Glomerular visceral epithelial cell (primary cell): ENCODE results near the gene VAPB.
"Not testable (repeated sequence)": the region's sequence is repeated elsewhere in the genome, so short reads cannot be mapped to it uniquely, and the experiment has no call there.

Experiments
- DNase-seq: peaks from one replicate; pipeline ENCODE4 v3.0.0-alpha.2; 2016; ENCODE audit errors: extremely low spot score

The VAPB gene

DNA sequence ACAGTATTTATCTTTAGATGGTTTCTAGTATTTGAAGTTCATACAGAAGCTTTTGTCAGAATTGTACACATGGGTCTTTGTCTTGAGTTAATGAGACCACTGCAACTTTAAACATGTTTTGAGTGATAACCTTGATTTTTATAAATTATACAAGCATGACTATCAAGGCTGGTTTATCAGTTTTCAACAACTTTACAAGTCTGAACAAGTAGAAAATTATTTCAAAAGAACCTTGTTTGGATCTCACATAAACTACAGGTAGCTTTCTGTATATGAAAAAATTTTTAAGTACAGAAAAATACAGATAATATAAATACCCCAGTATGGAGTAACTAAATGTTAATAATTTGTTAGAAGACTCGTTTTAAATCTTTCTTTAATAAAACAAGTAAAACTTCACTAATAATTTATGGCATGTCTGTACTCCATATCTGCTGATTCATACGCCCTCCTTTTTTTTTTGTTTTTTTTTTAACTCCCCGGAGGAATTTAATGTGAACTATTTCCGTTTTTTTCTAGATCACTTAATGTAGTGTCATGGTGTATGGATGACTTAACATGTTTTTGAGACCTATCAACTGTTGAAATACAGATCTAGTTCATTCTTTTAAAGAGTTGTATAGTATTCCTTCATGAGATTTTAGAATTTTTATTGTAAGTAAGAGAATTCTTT is 18.3 kb downstream of the VAPB start:
- DNase-seq = peak; percentile 35

DNA sequence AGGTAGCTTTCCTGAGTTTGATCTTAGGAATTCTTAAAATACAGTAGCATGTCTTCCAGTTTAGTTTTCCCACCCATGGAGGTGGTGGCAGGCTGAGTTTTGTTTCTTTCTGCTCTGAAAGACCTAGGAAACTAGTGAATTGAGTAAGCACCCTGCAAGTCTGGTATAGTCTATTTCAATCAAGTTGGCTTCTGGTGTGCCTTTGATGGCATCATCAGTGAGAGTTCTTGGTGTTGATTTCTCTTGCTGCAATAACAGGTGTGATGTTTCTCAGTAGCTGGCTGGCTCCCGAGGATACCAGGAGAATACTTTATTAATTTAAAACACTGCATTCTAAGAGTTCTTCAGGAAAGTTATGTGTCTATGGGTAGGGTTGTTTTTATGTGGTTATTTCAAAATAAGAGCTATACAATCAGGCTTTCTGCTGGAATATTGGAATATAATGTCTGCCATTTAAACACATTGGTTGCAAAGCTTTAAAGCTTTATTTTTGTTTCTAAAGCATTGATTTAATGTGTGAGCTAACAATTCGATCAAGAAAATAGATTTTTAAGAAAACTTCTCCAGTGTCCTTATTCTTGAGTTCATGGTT is 19.0 kb downstream of the VAPB start:
- DNase-seq = no peak

DNA sequence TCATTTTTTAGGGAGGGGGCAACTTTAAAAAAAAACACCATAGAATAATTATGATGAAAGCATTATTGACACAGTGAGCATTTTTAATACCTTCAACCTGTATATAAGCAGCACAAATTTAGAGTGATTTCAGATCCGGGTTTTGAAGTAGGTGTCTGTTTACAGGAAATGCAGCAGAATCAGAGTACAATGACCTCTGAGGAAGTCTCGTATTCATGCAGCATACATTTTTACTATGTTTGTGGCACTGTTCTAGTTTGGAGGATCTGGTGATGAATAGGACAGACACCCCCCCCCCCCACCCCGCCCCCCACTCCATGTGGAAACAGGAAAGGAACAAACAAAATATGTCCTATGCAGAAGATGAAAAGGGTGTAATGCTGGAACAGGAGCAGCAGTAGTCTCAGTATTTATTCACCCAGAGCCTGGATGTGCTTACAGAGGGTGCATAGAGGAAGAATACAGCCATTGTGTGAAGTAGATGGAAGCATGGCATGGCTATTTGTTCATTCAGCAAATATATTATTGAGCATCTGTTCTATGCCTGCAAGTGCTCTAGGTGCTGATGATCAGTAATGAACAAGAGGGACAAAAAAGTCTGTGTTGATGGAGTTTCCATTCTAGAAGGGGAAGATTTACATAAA is 19.7 kb downstream of the VAPB start:
- no peak for DNase-seq

DNA sequence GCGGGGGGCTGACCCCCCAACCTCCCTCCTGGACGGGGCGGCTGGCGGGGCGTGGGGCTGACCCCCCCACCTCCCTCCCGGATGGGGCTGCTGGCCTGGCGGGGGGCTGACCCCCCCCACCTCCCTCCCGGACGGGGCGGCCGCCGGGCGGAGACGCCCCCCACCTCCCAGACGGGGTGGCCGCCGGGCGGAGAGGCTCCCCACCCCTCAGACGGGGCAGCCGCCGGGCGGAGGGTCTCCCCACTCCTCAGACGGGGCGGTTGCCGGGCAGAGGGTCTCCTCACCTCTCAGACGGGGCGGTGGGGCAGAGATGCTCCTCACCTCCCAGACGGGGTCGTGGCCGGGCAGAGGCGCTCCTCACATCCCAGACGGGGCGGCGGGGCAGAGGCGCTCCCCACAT is 25.2 kb downstream of the VAPB start:
- DNase-seq = not testable (repeated sequence)

DNA sequence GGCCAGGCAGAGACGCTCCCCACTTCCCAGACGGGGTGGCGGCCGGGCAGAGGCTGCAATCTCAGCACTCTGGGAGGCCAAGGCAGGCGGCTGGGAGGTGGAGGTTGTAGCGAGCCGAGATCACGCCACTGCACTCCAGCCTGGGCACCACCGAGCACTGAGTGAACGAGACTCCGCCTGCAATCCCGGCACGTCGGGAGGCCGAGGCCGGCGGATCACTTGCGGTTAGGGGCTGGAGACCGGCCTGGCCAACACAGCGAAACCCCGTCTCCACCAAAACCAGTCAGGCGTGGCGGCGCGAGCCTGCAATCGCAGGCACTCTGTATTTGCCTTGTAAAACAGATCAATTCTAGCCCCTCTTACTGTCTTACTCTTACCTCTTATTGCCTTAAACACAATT is 25.8 kb downstream of the VAPB start:
- DNase-seq = not testable (repeated sequence)

DNA sequence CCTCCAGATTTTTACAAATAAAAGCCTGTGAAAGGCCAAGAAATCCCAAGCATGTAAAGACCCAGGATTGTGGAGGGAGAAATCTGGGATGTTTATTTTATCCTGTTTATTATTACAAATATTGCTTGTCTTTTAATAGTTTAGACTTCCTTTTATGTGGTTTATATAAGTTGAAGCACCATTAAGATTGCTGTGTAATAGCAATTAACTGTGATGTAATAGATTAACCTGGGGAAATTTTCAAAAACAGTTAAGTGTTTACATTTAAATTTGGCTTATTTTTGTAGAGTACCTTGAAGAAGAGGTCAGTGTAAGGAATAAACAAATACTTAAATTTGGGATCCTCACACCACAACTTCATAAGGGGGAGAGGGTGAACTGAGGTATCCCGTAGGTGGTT is 27.0 kb downstream of the VAPB start:
- no peak for DNase-seq

DNA sequence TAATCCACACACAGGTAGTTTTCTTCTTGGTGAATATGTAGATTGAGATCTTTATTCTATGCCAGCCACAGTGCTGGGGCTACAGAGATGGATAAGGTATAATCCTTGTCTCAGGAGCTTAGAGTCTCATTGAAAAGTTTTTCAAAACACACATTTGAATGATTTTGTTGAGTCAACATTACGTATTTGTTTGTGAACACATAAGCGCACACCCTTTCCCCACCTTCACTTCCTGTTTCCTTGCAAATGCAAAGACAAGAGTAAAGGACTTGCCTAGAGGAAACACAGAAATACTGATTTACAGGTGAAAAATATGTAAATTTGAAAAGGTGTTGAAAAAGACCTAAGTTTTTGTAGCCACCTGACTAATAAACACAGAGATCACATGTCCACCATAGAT is 27.8 kb downstream of the VAPB start:
- DNase-seq = no peak

DNA sequence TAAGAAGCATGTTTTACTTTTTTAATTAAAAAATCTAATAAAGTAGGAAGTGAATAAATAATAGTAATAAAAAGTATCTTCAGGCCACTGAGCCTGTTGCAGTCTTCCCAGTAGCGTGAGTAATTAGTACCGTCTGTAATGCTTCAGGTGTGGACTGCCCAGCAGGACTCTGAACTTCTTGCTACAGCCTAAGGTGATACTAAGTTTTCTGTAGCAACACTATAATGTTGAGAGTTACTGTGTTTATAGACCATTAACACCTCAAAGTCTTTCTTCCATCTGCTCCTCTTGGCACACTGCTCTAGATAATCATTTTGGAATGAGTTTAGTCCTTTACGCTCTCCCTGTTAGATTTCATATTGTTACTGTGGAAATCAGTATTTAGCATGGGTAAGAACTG is 28.4 kb downstream of the VAPB start:
- no peak for DNase-seq

DNA sequence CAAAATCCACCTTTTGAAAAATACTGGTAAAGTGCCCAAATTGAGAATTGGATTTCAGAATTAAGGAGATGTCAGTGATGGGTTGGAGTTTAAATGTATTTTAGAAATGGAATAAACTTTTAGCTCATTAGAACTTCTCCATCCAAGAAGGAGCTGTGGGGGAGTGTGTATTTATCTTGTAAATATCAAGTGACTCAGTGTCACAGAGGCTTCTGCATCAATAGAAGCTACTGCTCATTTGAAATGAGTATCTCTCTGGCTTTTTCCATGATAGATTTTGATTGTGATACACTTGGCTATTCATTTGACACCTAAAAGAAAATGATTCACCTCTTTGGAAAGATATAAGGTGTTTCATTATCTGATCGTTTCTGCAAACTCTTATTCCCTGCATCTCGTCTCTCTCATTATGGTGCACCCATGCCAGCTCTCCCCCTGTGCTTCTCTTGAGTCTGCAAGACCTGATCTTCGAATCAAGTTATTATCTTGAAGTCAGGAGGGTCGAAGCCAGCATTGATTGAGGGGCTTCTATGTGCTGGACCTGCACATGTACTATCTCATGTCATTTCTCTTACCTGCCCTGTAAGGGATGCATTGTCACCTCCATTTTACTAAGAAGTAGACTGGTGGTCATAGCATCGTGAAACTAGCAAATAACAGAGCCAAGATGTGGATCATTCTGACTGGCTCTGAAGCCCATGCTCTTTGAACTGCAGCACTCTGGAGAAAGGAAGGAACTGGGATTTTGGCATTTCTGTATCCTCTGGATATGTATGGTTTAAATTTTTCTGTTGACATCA is 30.1 kb downstream of the VAPB start:
- DNase-seq = no peak

DNA sequence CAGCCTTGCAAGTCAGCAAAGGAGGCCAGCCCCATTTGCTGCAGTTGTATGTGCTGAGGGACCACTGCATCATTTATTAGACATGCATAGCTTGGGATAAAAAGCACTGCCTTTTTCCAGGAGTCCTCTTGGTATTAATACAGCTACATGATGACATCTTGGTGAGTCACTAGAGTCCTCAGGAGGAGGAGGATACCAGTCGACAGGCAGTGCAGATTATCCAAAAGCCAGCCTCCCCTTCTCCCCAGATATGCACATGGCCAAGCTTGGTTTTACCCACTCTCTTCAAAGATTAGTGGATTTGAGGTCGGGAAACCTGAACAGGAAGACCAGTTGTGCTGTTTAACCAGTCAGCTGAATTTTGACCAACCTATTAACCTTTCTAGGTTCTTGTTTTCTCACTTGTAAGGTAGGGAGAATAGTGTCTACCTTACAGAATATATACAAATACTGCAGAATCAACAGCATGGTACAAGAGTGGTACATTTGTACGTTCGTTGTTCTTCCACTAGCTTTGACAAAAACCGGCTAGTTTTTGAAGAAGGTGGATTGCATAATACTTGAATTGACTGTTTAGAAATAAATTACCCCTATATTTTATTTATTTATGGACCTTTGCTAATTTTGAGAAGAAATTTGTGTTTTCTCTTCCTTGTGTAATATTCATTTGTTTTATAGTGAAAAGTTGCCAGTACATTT is 31.9 kb downstream of the VAPB start:
- DNase-seq = peak; percentile 52

DNA sequence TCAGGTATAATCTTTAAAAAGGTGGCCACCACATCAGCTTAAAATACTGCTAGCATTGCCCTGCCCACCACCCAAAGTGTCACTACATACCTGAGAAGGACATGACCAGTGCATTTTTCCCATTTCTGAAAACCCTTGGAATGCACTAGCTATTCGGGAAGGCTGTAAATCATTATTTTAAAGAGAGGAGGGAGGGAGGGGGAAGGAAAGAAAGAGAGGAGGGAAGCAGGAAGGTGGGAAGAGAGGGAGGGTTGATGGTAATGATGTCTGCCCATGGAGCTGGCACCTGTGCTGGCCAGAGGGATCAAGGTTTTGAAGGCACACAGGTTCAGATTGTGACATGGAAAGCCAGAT is 32.4 kb downstream of the VAPB start:
- peak; percentile 44 for DNase-seq

DNA sequence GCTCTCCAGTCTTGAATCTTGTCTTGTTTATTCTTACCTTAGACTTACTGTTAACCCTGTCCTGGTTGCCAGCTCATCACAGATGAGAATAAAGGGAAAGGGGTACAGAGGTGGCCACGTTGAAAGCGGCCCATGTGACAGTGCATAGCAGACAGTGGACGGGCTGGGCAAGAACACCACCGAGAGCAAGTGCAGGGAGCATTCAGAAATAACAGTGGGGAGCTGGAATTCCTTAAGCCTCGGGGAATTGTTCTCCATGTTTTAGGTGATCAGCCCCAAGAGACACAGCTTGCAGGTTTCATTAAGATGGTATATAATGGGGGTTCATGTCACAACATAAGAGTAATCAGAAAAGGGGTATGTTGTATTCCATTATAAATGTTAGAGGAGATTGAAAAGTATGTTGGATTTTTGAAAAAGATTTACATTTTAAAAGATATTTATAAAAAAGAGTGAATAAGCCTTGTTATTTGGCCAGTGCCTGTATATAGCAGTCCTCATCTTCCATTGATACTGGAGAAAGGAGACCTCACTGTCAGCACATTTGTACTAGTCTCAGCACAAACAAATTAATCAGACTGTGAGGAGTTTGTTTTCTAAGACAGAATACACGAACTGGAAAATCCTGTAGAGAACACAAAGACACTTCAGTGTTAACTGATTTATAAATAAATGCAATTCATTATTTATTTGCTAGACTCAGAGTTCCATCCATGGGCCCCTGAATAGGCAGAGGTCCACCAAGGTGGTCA is 35.4 kb downstream of the VAPB start:
- DNase-seq = no peak

DNA sequence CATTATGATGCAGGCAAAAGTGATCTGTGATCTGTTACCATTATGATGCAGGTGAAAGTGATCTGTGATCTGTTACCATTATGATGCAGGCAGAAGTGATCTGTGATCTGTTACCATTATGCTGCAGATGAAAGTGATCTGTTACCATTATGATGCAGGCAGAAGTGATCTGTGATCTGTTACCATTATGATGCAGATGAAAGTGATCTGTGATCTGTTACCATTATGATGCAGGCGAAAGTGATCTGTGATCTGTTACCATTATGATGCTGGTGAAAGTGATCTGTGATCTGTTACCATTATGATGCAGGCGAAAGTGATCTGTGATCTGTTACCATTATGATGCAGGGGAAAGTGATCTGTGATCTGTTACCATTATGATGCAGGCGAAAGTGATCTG is 38.5 kb downstream of the VAPB start:
- DNase-seq = not testable (repeated sequence)

DNA sequence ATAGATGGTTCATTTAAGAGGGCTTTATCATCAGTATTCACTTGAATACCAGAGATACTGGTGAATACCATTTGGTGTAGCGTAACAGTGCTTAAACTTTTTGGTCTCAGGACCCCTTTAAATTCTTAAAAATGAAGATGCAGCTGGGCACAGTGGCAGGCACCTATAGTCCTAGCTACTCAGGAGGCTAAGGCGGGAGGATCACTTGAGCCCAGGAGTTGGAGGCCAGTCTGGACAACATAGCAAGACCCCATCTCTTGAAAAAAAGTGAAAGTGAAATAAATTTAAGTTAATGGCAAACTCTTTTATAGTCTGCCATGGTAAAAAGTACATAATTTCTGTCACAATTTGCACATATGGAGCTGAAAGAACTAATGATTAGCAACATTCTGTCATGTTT is 39.3 kb downstream of the VAPB start:
- DNase-seq = no peak

DNA sequence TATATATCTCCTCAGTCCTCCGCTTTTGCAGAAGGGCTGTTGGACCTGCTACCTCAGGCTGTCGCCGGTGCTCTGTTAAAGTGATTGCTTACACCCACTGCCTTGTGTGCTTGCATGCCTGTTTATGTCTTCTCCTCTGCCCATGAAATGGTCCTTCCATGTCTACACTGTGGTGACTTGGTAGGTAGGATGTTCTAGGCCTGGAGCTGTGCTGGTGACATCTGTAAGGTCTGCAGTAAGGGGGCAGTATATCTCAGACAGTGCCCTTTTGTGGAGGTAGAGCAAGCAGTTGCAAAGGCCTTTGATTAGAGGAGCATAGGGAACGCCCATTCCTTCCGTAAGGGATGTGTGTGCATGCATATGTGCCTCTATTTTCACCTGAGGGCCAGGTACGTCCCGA is 40.3 kb downstream of the VAPB start:
- no peak for DNase-seq

DNA sequence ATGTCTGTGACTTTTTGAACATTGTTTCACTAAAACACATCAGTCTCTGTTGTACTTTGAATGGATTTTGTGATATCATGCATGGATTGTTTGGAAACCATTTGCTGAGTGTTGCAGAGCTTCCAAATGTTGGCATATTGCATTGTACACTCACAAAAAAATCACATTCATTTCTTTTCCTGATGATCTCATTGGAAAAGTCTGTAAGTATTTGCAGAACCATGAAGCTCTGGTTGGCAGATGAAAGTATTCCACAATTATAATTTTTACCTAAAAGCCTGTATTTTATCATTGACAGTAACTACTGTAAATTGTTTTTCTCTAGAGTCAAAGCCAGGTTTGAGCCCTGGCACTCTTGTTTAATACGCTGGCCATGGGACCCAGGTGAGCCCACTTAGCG is 42.1 kb downstream of the VAPB start:
- no peak for DNase-seq

DNA sequence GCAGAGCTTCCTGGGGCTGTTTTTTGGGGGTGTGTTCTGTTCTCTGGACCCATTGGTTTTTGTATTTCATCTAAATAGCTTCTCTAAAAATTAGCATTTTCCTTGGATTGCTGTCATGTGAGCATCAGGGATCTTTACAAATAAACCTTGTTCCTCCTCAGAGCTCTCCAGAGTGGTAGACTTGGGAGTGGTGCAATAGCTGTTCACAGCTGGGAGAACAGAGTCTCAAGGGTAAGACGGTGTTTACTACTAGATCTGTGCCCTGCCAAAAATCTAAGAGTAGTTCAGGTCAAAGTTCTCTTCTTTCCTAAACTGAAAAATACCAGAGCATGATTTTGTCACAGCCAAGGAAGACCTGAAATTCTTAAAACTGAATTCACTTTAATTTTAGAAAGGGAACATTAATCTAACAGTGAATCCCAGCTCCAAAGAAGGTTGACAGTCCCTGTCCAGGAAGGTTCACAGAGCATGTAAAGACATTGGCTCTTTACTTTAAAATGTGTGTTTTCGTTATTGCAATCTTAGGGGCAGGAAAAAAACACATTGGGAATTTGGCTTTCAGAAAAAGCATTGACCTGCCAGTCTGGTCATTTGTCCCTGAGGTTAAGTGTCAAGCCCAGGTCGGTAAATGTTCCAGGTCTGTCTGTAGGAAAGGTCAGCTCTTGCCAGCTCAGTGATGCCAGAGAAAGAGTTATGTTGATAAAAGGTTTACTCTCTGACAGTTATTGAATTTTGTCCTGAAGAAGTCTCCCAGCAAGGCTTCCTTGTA is 43.3 kb downstream of the VAPB start:
- no peak for DNase-seq

DNA sequence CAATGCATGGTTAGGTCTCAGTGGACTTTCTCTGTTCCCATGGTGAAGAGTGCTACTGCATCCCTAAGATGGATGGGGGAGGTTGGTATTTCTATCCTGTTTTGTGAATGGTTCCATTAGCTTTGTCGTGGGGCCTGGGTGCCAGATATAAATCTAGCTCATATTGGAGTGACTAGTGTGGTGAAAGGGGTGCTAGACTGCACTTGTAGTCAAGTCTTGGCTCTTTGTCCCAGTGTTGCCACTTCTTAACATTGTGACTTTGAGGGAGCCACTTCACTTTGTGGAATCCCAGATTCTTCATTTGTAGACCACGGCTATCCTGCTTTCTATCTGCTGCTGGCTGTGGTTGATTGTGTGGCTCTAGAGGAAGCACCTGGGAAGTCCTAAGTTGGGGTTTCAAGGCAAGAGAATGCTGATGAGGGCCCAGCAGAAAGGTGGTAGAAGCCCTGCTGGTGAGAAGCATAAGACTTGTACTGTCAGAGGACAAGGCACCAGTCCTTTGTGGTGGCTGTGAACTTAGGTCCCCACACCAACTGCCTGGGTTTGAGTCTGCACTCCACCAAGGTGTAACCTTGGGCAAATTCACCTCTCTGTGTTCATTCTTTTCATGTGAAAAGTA is 44.1 kb downstream of the VAPB start:
- DNase-seq = no peak

DNA sequence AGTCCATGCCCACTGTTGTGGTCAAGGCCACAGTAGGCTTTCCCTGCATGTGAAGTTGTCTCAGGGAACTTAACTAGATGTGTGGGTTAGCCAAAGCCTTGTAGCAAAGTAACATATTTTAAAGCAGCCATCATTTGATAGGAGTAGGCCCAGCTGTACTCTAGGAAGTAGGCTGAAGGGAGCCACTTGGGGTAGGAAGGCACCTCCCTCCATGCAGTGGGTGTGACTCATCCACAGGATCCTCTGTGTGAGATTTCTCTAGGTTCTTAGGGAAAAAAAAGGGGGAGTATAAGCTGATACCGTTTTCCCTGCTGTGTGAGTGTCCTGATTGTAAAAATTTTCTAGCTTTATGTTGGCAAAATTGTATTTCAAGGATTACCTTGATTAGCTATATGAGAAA is 44.7 kb downstream of the VAPB start:
- DNase-seq = peak; percentile 77

DNA sequence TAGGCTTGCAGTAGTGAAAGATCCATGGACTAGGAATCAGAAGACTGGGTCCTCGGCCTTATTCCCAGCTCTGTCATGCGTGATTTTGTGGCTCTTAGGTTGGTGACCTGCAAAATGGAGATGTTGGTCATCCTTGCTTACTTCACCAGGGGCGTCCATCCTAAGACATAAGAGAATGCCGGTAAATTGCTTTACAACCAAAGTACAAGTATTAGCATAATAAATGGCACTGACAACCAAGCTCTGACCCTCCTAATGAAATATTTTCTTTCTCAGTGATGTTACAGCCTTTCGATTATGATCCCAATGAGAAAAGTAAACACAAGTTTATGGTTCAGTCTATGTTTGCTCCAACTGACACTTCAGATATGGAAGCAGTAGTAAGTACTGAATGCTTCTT is 45.3 kb downstream of the VAPB start:
- DNase-seq = no peak
